Sigmoid colon (tissue), 4 donors: ENCODE measurements around the gene C11orf21.

Experiments used
- POLR2A ChIP-seq, 2 donors: fragments of 450-650 bp; IDR thresholded peaks; one replicate each; pipeline ENCODE4 v1.6.1; 2016; ENCODE audit warnings: antibody characterized with exemption in 2 of 2, mild to moderate bottlenecking in 2 of 2, moderate library complexity in 2 of 2
- POLR2AphosphoS5 ChIP-seq, 4 donors: sonication (generic); formaldehyde crosslinking; IDR thresholded peaks; one replicate each; pipeline ENCODE4 v1.6.1; 2017; ENCODE audit warnings: antibody characterized with exemption in 4 of 4
- TF ChIP-seq, protein P1 (sequence below), 4 experiments: fragments of 450-650 bp in 3 of 4; fragments of 200-600 bp in 1 of 4; IDR thresholded peaks; one replicate each; pipeline ENCODE4 v1.5.1; 2016 to 2019; ENCODE audit warnings: antibody characterized with exemption in 4 of 4, mild to moderate bottlenecking in 3 of 4, moderate library complexity in 2 of 4

DNA sequence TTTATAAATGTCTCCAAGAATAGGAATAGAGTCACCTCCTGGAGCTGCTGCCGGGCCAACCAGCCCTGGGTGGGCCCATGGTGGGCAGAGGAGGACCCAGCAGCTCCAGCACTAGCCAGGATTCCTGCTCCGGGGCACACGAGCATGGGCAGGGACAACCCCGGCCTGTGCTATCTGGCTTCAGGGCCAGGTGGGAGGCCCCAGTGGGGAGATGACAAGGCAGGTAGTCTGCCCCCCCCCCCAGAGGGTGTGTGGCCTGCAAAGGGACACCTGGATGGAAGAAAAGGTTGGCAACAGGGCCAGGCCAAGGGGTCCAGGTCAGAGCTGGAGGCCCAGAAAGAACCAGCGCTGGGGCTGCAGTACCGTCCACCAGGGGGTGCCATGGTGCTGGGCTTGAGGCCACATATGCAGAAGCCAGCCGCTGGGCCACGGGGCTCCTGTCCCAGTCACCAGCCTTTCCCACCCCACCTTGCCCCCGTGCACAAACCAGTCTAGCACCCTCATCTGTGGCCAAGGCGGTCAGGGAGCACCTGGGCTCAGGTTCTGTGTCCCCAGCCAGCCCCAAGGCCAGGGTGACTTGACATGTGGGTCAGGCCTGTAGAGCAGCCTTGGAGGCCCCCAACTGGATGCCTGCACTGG is 3.5 kb upstream of the C11orf21 start:
- TF ChIP-seq, protein P1, sequence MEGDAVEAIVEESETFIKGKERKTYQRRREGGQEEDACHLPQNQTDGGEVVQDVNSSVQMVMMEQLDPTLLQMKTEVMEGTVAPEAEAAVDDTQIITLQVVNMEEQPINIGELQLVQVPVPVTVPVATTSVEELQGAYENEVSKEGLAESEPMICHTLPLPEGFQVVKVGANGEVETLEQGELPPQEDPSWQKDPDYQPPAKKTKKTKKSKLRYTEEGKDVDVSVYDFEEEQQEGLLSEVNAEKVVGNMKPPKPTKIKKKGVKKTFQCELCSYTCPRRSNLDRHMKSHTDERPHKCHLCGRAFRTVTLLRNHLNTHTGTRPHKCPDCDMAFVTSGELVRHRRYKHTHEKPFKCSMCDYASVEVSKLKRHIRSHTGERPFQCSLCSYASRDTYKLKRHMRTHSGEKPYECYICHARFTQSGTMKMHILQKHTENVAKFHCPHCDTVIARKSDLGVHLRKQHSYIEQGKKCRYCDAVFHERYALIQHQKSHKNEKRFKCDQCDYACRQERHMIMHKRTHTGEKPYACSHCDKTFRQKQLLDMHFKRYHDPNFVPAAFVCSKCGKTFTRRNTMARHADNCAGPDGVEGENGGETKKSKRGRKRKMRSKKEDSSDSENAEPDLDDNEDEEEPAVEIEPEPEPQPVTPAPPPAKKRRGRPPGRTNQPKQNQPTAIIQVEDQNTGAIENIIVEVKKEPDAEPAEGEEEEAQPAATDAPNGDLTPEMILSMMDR (IDR thresholded peaks at IDR 0.05), result peak; percentile 91 to 98 (median 94)
- TF ChIP-seq POLR2AphosphoS5 (IDR thresholded peaks at IDR 0.05) (peak in 1 of 4 donors; percentile 34), POLR2A (IDR thresholded peaks at IDR 0.05) (no peak)
